Lower leg skin (tissue), 3 donors: ENCODE measurements around the gene BTBD18.

Experiments used
- POLR2A ChIP-seq, 2 donors: fragments of 450-650 bp; IDR thresholded peaks; one replicate each; pipeline ENCODE4 v1.6.1; 2016 to 2017; ENCODE audit warnings: antibody characterized with exemption in 2 of 2, mild to moderate bottlenecking in 1 of 2, moderate library complexity in 1 of 2
- TF ChIP-seq, protein P1 (sequence below), 3 donors: fragments of 450-650 bp; IDR thresholded peaks; one replicate each; pipeline ENCODE4 v1.5.1; 2016; ENCODE audit warnings: antibody characterized with exemption in 3 of 3, mild to moderate bottlenecking in 3 of 3, moderate library complexity in 2 of 3

DNA sequence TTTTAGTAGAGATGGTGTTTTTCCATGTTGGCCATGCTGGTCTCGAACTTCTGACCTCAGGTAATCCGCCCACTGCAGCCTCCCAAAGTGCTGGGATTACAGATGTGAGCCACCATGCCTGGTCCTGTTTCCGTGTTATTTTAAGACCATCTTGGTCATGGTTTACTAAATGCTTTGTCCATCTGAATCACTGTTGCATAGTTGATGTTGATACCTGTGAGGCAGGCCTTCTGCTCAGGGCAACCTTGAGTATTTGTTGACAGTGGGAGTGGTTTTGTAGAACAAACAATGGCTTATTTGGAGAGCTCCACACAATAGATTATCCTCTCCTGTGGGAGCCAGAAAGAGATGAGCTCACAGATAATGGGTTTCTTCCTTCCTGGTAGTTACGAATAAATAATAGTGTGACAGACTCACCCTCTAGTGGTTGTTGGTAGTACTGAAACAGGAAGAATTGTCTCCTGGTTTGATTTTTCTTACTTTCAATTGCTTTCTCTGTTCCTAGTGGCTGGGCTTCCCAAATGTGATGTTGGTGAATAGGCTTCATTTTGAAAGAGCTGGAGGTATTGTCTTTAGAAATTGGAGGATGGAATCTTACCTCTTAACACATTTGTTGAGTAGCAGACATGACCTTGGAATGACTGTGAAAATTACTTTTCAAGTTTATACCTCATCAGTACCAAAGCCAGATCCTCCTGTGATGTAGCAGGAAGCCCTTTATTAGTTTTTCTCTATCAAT, 49.0 kb upstream of the BTBD18 start:
- TF ChIP-seq, protein P1, sequence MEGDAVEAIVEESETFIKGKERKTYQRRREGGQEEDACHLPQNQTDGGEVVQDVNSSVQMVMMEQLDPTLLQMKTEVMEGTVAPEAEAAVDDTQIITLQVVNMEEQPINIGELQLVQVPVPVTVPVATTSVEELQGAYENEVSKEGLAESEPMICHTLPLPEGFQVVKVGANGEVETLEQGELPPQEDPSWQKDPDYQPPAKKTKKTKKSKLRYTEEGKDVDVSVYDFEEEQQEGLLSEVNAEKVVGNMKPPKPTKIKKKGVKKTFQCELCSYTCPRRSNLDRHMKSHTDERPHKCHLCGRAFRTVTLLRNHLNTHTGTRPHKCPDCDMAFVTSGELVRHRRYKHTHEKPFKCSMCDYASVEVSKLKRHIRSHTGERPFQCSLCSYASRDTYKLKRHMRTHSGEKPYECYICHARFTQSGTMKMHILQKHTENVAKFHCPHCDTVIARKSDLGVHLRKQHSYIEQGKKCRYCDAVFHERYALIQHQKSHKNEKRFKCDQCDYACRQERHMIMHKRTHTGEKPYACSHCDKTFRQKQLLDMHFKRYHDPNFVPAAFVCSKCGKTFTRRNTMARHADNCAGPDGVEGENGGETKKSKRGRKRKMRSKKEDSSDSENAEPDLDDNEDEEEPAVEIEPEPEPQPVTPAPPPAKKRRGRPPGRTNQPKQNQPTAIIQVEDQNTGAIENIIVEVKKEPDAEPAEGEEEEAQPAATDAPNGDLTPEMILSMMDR (IDR thresholded peaks at IDR 0.05): peak in 1 of 3 donors; percentile 68
- no peak for TF ChIP-seq POLR2A (IDR thresholded peaks at IDR 0.05)
